Lower leg skin (tissue), 4 donors: ENCODE results near the gene BET1. TPM values are rescaled to one million over a fixed set of nuclear protein-coding genes. Genes with fewer than 3 reads are reported as not detected.

Experiments
- DNase-seq, 2 donors: peaks; one replicate each; pipeline ENCODE4 v3.0.0-alpha.2; 2019; ENCODE audit warnings: low spot score in 2 of 2
- H3K4me3 ChIP-seq: fragments of 200-600 bp; sonication (generic); 2 replicates; pipeline ENCODE4 v1.5.1; 2017; ENCODE audit warnings: mild to moderate bottlenecking, low read depth; ENCODE audit not compliant: poor library complexity, severe bottlenecking
- POLR2A ChIP-seq, 2 donors: fragments of 450-650 bp; IDR thresholded peaks; one replicate each; pipeline ENCODE4 v1.6.1; 2016 to 2017; ENCODE audit warnings: antibody characterized with exemption in 2 of 2, mild to moderate bottlenecking in 1 of 2, moderate library complexity in 1 of 2
- WGBS, 2 donors: methylation state at CpG; one replicate each; pipeline ENCODE4 v1.1.5; 2018; 5-methylcytosine and 5-hydroxymethylcytosine counted together
- intact Hi-C: fragments of 100-400 bp; cut with DNase I; formaldehyde crosslinking; loops from one replicate; pipeline ENCODE4 v1.15.0; 2023; ENCODE audit warnings: low total_unique reads
- total RNA-seq, 4 donors: library from RNA; depleted of rRNA; stranded (reverse); fragments of >200 nt; gene quantifications; one replicate each; pipeline ENCODE4 v1.1.0, GENCODE V29; 2016
- TF ChIP-seq, protein P1 (sequence below), 3 donors: fragments of 450-650 bp; IDR thresholded peaks; one replicate each; pipeline ENCODE4 v1.5.1; 2016; ENCODE audit warnings: antibody characterized with exemption in 3 of 3, mild to moderate bottlenecking in 3 of 3, moderate library complexity in 2 of 3

BET1 gene
- total RNA-seq, 4 donors from 2014 or later: 9.4 to 19.6 (median 15.8) TPM

DNA sequence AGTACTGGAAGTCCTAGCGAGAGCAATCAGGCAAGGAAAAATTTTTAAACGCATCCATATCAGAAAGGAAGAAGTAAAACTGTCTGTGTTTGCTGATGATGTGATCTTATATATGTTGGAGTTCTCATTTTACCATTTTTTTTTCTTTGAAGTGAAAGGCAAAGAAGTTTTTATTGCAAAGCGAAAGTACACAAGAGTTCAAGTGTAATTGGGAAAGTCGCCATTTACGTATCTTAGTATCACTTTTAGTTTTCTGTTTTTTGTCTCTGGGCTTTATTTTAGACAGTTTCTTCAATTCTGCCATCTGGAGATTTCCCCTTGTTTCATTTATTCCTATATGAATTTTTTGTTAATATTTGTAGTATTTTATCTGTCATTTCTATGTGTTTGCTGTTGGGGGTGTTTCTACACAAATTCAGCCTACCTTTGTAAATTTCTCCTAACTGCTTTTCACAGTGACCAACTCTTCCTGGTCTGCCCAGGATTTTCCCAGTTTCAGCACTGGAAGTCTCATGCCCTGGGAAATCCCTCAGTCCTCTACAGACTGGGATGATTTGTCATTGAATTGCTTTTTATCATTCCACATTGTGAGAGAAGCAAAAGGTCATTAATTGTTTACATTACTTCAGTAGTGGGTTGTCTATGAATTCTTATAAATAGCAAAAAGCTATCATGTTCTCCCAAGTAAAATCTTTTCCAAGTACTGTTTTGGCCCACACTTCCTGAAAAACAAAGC lies 23.2 kb downstream of the BET1 start:
- no peak for TF ChIP-seq POLR2A (IDR thresholded peaks at IDR 0.05)
- TF ChIP-seq, protein P1, sequence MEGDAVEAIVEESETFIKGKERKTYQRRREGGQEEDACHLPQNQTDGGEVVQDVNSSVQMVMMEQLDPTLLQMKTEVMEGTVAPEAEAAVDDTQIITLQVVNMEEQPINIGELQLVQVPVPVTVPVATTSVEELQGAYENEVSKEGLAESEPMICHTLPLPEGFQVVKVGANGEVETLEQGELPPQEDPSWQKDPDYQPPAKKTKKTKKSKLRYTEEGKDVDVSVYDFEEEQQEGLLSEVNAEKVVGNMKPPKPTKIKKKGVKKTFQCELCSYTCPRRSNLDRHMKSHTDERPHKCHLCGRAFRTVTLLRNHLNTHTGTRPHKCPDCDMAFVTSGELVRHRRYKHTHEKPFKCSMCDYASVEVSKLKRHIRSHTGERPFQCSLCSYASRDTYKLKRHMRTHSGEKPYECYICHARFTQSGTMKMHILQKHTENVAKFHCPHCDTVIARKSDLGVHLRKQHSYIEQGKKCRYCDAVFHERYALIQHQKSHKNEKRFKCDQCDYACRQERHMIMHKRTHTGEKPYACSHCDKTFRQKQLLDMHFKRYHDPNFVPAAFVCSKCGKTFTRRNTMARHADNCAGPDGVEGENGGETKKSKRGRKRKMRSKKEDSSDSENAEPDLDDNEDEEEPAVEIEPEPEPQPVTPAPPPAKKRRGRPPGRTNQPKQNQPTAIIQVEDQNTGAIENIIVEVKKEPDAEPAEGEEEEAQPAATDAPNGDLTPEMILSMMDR (IDR thresholded peaks at IDR 0.05): no peak
- WGBS, 2 donors: 90 to 92% methylated on average over 5 of the region's 5 CpGs
- intact Hi-C loops: no loop called here
- no peak overlapping the region for H3K4me3 ChIP-seq
- DNase-seq: no peak

DNA sequence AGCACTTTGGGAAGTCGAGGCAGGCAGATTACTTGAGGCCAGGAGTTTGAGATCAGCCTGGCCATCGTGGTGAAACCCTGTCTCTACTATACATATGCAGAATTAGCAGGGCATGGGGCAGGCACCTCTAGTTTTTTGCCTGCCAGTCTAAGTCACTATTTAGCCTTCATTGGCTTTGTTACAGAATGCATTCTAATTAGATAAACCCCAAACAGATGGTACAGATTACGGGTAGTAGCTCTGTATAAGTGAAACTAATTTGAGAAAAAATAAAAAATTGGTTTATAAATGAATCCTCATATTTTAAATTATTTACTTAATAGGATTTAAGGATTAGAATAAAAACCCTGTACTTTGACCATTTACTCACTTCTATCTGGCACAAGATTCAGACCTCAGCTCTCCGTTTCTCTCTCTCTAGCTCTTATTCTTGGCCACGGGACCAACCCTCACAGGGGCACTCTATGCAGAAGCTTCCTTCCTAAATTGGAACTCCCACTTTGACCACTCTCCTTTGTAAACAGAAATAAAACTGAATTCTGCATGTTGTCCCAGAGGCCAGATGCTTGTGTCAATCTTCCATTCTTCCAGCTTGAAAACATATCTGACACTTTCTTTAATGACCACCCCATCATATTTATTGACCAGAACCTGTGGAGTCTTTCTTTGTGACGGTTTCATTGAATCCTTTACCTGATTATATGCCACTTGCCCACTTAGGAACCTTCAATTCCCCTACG lies 26.8 kb downstream of the BET1 start:
- no peak for TF ChIP-seq POLR2A (IDR thresholded peaks at IDR 0.05)
- no peak for DNase-seq
- 66 to 69% methylated on average over 7 of the region's 7 CpGs for WGBS, 2 donors
- intact Hi-C loops: no loop called here
- no peak overlapping the region for H3K4me3 ChIP-seq

DNA sequence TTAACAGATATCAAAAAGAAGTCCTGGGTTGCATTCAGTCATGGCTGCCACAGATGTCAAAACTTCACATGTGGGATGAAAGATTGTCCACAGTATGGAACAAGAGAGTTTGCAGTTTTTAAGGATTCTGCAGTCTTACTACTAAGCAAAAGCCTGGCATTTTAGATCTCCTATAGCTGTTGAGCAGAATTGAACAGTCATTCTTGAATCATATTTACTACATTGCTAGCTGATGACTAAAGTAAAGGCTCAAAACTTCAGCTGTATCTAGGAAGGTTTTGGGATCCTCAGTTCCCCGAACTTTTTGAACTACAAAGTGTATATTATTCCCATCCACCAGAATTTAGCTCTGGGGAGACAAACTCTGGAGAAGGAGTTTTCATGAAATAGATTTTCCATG lies 31.0 kb downstream of the BET1 start:
- WGBS, 2 donors: 94 to 100% methylated on average over 1 of the region's 1 CpG
- intact Hi-C loops: no loop called here
- no peak for TF ChIP-seq POLR2A (IDR thresholded peaks at IDR 0.05)
- TF ChIP-seq, protein P1 (IDR thresholded peaks at IDR 0.05): no peak
- no peak for DNase-seq
- no peak overlapping the region for H3K4me3 ChIP-seq

DNA sequence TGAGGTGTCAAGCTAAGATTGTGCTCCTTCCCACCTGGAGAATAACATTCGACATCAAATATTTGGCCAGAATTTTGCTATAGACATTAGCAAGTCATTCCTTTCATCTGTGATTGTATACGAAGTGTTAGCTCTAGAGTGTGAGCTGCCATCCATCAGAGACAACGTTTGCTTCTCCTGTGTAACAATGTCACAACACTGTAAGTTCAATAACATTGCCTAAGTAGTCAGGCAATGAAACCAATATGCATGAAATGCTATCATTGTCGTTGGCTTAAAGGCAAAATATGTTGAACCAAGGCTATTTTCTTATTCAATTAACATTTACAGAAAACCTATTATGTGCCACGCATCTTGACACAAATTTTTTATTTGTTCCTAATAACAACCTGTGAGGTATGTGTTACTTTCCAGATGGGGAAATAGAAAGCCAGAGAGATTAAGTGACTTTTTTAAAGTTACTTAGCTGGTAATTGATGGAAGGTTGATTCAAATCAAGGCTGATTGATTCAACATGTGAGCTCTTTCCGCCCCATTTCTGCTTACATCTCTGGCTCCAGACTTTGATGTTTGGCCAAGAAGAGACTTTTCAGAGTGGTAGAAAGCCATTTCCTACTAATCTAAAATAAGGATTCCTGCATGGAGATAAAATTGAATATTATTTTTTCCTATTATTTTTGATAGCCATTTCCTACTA lies 32.0 kb downstream of the BET1 start:
- WGBS, 2 donors: 73 to 79% methylated on average over 6 of the region's 6 CpGs
- TF ChIP-seq, protein P1 (IDR thresholded peaks at IDR 0.05): no peak
- no peak for TF ChIP-seq POLR2A (IDR thresholded peaks at IDR 0.05)
- H3K4me3 ChIP-seq: no peak overlapping the region
- intact Hi-C loops: no loop called here
- no peak for DNase-seq

DNA sequence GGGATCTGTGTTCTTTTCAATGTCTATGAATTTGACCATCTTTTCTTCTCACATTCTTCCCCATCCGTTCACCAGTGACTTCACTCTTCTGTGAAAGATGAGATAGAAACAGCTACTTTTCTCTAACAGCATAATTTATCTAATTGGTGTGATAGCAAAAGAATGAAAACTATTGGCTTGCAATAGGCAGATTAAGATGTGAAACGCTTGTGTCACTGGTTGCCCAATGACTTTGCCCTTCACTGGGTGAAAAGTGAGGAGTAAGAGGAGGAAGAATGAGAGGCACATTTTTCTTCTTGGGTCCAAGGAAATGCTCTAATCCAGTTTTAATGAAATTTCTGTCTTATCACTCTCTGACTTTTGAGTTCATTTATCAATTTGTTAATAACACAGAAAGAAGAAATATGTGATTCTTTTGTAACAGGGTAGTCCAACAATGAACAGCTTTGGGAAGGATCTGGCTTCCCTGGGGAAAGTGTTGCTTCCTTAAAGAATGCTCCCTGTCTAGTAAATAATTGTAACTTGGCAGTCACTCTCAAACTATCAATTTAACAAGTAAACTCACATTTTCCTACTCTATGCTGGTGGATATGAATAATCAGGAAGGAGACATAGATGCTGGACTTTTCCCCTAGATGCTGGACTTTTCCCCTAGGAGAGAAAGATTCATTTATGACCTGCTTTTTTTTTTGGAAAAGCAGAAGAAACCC lies 35.1 kb downstream of the BET1 start:
- WGBS, 2 donors: 78 to 81% methylated on average over 2 of the region's 2 CpGs
- no peak for TF ChIP-seq POLR2A (IDR thresholded peaks at IDR 0.05)
- TF ChIP-seq, protein P1 (IDR thresholded peaks at IDR 0.05): no peak
- no peak for DNase-seq
- intact Hi-C loops: no loop called here
- no peak overlapping the region for H3K4me3 ChIP-seq
